OCI-LY3 (cell line): ENCODE results near the gene SLC6A13.

ENCODE experiments used
- EZH2phosphoT487 ChIP-seq: fragments of 200-600 bp; shearing (Covaris generic); IDR thresholded peaks from 2 replicates; pipeline ENCODE4 v1.6.1; 2018; ENCODE audit warnings: antibody characterized with exemption, mixed run types, low read depth
- TF ChIP-seq, protein P1 (sequence below): fragments of 200-600, 300-600 bp; sonication (generic); IDR thresholded peaks from 2 replicates; pipeline ENCODE4 v1.5.1; 2014; ENCODE audit warnings: antibody characterized with exemption, low read length, low read depth

- TF ChIP-seq, protein P1, sequence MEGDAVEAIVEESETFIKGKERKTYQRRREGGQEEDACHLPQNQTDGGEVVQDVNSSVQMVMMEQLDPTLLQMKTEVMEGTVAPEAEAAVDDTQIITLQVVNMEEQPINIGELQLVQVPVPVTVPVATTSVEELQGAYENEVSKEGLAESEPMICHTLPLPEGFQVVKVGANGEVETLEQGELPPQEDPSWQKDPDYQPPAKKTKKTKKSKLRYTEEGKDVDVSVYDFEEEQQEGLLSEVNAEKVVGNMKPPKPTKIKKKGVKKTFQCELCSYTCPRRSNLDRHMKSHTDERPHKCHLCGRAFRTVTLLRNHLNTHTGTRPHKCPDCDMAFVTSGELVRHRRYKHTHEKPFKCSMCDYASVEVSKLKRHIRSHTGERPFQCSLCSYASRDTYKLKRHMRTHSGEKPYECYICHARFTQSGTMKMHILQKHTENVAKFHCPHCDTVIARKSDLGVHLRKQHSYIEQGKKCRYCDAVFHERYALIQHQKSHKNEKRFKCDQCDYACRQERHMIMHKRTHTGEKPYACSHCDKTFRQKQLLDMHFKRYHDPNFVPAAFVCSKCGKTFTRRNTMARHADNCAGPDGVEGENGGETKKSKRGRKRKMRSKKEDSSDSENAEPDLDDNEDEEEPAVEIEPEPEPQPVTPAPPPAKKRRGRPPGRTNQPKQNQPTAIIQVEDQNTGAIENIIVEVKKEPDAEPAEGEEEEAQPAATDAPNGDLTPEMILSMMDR = no peak
- TF ChIP-seq EZH2phosphoT487 = no peak
Measured at GRCh38 chr12:242496-242895, 20.1 kb downstream of the SLC6A13 start.
